SK-N-SH treated with all-trans-retinoic acid at 6 μM for 48 hours (cell line): ENCODE results near the gene KCNJ9.
A peak's percentile ranks its signal among the peaks of the same experiment; 100 is the strongest.

Source experiments
- ATAC-seq: fragments of 200-7000 bp; cut with Tn5 transposase; 3 replicates; pipeline ENCODE4 v1.9.1; 2020; ENCODE audit warnings: mild to moderate bottlenecking, moderate library complexity
- ARNTL ChIP-seq: fragments of 450-650 bp; formaldehyde crosslinking; IDR thresholded peaks from 2 replicates; pipeline ENCODE4 v1.5.0; 2020; ENCODE audit warnings: low read depth, mild to moderate bottlenecking, moderate library complexity, borderline replicate concordance
- BACH2 ChIP-seq: fragments of 250-450 bp; sonication (Bioruptor Pico); IDR thresholded peaks from 2 replicates; pipeline ENCODE4 v1.9.0; 2021; ENCODE audit warnings: mild to moderate bottlenecking, borderline replicate concordance
- CREB5 ChIP-seq: fragments of 250-450 bp; sonication (Bioruptor Pico); IDR thresholded peaks from 2 replicates; pipeline ENCODE4 v1.5.1; 2020; ENCODE audit warnings: low read depth, mild to moderate bottlenecking, moderate library complexity
- CSDC2 ChIP-seq: fragments of 250-450 bp; sonication (Bioruptor Pico); IDR thresholded peaks from 2 replicates; pipeline ENCODE4 v1.5.0; 2020; ENCODE audit warnings: mild to moderate bottlenecking, moderate library complexity
- CSRNP3 ChIP-seq: fragments of 250-450 bp; sonication (Bioruptor Pico); IDR thresholded peaks from 2 replicates; pipeline ENCODE4 v1.5.1; 2021; ENCODE audit warnings: mild to moderate bottlenecking, moderate library complexity
- ESRRG ChIP-seq: fragments of 250-450 bp; sonication (Bioruptor Pico); IDR thresholded peaks from 2 replicates; pipeline ENCODE4 v1.6.1; 2021; ENCODE audit warnings: mild to moderate bottlenecking
- GLIS3 ChIP-seq: fragments of 250-450 bp; sonication (Bioruptor Pico); IDR thresholded peaks from 2 replicates; pipeline ENCODE4 v1.5.0; 2020; ENCODE audit warnings: mild to moderate bottlenecking, moderate library complexity
- PPARA ChIP-seq: fragments of 250-450 bp; sonication (Bioruptor Pico); IDR thresholded peaks from 2 replicates; pipeline ENCODE4 v1.5.0; 2020; ENCODE audit warnings: mild to moderate bottlenecking, borderline replicate concordance
- RARB ChIP-seq: fragments of 250-450 bp; sonication (Bioruptor Pico); IDR thresholded peaks from 2 replicates; pipeline ENCODE4 v1.8.0; 2021; ENCODE audit warnings: mild to moderate bottlenecking, moderate library complexity
- SNAI2 ChIP-seq: fragments of 250-450 bp; sonication (Bioruptor Pico); IDR thresholded peaks from 2 replicates; pipeline ENCODE4 v1.5.0; 2020; ENCODE audit warnings: mild to moderate bottlenecking, moderate library complexity
- TCF4 ChIP-seq: fragments of 250-450 bp; sonication (Bioruptor Pico); IDR thresholded peaks from 2 replicates; pipeline ENCODE4 v1.8.0; 2021; ENCODE audit warnings: mild to moderate bottlenecking, moderate library complexity, borderline replicate concordance
- TOX ChIP-seq: fragments of 250-450 bp; sonication (Bioruptor Pico); IDR thresholded peaks from 2 replicates; pipeline ENCODE4 v1.8.0; 2021; ENCODE audit warnings: mild to moderate bottlenecking, moderate library complexity, borderline replicate concordance
- TSHZ2 ChIP-seq: fragments of 250-450 bp; sonication (Bioruptor Pico); IDR thresholded peaks from 2 replicates; pipeline ENCODE4 v1.5.0; 2020; ENCODE audit warnings: mild to moderate bottlenecking, moderate library complexity
- ZFP3 ChIP-seq: fragments of 250-450 bp; sonication (Bioruptor Pico); IDR thresholded peaks from 2 replicates; pipeline ENCODE4 v1.5.0; 2020; ENCODE audit warnings: mild to moderate bottlenecking, moderate library complexity
- ZFP30 ChIP-seq: fragments of 450-650 bp; formaldehyde crosslinking; IDR thresholded peaks from 2 replicates; pipeline ENCODE4 v1.5.0; 2022; ENCODE audit warnings: mild to moderate bottlenecking, moderate library complexity
- ZNF565 ChIP-seq: fragments of 450-650 bp; formaldehyde crosslinking; conservative IDR thresholded peaks from 2 replicates; pipeline ENCODE4 v1.5.0; 2020; ENCODE audit warnings: low read depth, mild to moderate bottlenecking, moderate library complexity
- ZNF70 ChIP-seq: fragments of 450-650 bp; formaldehyde crosslinking; IDR thresholded peaks from 2 replicates; pipeline ENCODE4 v1.5.0; 2020; ENCODE audit warnings: mild to moderate bottlenecking, moderate library complexity
- ZNF8 ChIP-seq: fragments of 450-650 bp; formaldehyde crosslinking; IDR thresholded peaks from 2 replicates; pipeline ENCODE4 v1.5.0; 2020; ENCODE audit warnings: mild to moderate bottlenecking, moderate library complexity

Gene KCNJ9

GRCh38 chr1:160098852-160099561 is 17.7 kb downstream of the KCNJ9 start:
- peak; percentile 87 for ATAC-seq
- TF ChIP-seq ZNF565 (CRISPR knock-in tag) = no peak
- TF ChIP-seq CSRNP3 (CRISPR knock-in tag) = no peak
- no peak for TF ChIP-seq GLIS3 (CRISPR knock-in tag)
- no peak for TF ChIP-seq PPARA (CRISPR knock-in tag)

GRCh38 chr1:160099716-160100375 is 18.5 kb downstream of the KCNJ9 start:
- no peak for TF ChIP-seq BACH2 (CRISPR knock-in tag)
- no peak for TF ChIP-seq TCF4 (CRISPR knock-in tag)
- TF ChIP-seq ARNTL (CRISPR knock-in tag) = no peak
- TF ChIP-seq CSRNP3 (CRISPR knock-in tag) = no peak
- no peak for TF ChIP-seq ESRRG (CRISPR knock-in tag)
- no peak for TF ChIP-seq ZFP30 (CRISPR knock-in tag)
- no peak for TF ChIP-seq ZNF70 (CRISPR knock-in tag)
- TF ChIP-seq RARB (CRISPR knock-in tag) = no peak
- no peak for TF ChIP-seq CREB5 (CRISPR knock-in tag)
- TF ChIP-seq TOX (CRISPR knock-in tag) = no peak
- TF ChIP-seq ZNF8 = no peak
- no peak for TF ChIP-seq SNAI2 (CRISPR knock-in tag)
- TF ChIP-seq ZFP3 (CRISPR knock-in tag) = no peak
- no peak for TF ChIP-seq TSHZ2
- TF ChIP-seq, all 23 proteins: peak for 0
- ATAC-seq = no peak

- peak; percentile 55 for ATAC-seq
- no peak for TF ChIP-seq RARB (CRISPR knock-in tag)
- TF ChIP-seq CSRNP3 (CRISPR knock-in tag) = no peak
- TF ChIP-seq GLIS3 (CRISPR knock-in tag) = no peak
- no peak for TF ChIP-seq CSDC2 (CRISPR knock-in tag)
- no peak for TF ChIP-seq ZNF70 (CRISPR knock-in tag)
- no peak for TF ChIP-seq PPARA (CRISPR knock-in tag)
- no peak for TF ChIP-seq BACH2 (CRISPR knock-in tag)
- no peak for TF ChIP-seq ZNF8
- TF ChIP-seq ESRRG (CRISPR knock-in tag) = no peak
- TF ChIP-seq, all 23 proteins: peak for 0
Observed at GRCh38 chr1:160101037-160101716, 19.8 kb downstream of the KCNJ9 start.
